Type B pancreatic cell (in vitro differentiated cells): ENCODE measurements around the gene SYT8. TPM values are rescaled to one million over a fixed set of nuclear protein-coding genes. Genes with fewer than 3 reads are reported as not detected.

ENCODE experiments used
- DNase-seq: peaks from one replicate; pipeline ENCODE4 v3.0.0; 2021; ENCODE audit warnings: mixed read lengths; ENCODE audit not compliant: unreplicated experiment; ENCODE audit errors: extremely low spot score
- H3K27ac Mint-ChIP-seq: 2 replicates; pipeline ENCODE4 v1.8.0; 2021; ENCODE audit warnings: mild to moderate bottlenecking, mixed read lengths
- H3K27me3 Mint-ChIP-seq: 2 replicates; pipeline ENCODE4 v1.8.0; 2021; ENCODE audit warnings: mixed read lengths
- H3K36me3 Mint-ChIP-seq: 2 replicates; pipeline ENCODE4 v1.8.0; 2021; ENCODE audit warnings: mixed read lengths
- H3K4me1 Mint-ChIP-seq: one replicate; pipeline ENCODE4 v1.8.0; 2021; ENCODE audit warnings: mixed read lengths; ENCODE audit not compliant: unreplicated experiment
- H3K4me3 Mint-ChIP-seq: 2 replicates; pipeline ENCODE4 v1.8.0; 2021; ENCODE audit warnings: mild to moderate bottlenecking, mixed read lengths
- H3K9me3 Mint-ChIP-seq: 2 replicates; pipeline ENCODE4 v1.8.0; 2021; ENCODE audit warnings: mixed read lengths
- CTCF ChIP-seq: fragments of 200-600 bp; sonication (generic); conservative IDR thresholded peaks from 2 replicates; pipeline ENCODE4 v1.5.0; 2021; ENCODE audit warnings: antibody characterized with exemption, mild to moderate bottlenecking
- total RNA-seq: library from RNA; stranded (reverse); gene quantifications from 2 replicates; pipeline ENCODE4 v1.2.1, GENCODE V29; 2021; ENCODE audit warnings: low replicate concordance

SYT8 gene
- total RNA-seq, 1 donor from 2014 or later, result 4.5 TPM

GRCh38 chr11:1844221-1845094, 9.7 kb downstream of the SYT8 start:
- Mint-ChIP-seq H3K4me3 (peak overlapping the region; percentile 24), H3K27ac (peak overlapping the region; percentile 19), H3K9me3 (no peaks in the 10 kb centered on the region), H3K4me1 (peaks cover 18% of the 10 kb centered on the region), H3K36me3 (no peaks in the 10 kb centered on the region), H3K27me3 (peaks cover 9% of the 10 kb centered on the region)
- TF ChIP-seq CTCF, result no peak
- no peak for DNase-seq

- no peaks in the 10 kb centered on the region for H3K9me3 Mint-ChIP-seq
- DNase-seq, result no peak
- TF ChIP-seq CTCF, result no peak
- H3K4me1 Mint-ChIP-seq, result peaks cover 18% of the 10 kb centered on the region
- peak overlapping the region; percentile 19 for H3K27ac Mint-ChIP-seq
- no peaks in the 10 kb centered on the region for H3K36me3 Mint-ChIP-seq
- peak overlapping the region; percentile 10 for H3K4me3 Mint-ChIP-seq
- peaks cover 9% of the 10 kb centered on the region for H3K27me3 Mint-ChIP-seq
Measured at GRCh38 chr11:1845095-1845429, 10.3 kb downstream of the SYT8 start.

GRCh38 chr11:1845561-1846452, 11.0 kb downstream of the SYT8 start:
- no peaks in the 10 kb centered on the region for H3K36me3 Mint-ChIP-seq
- no peaks in the 10 kb centered on the region for H3K9me3 Mint-ChIP-seq
- H3K27ac Mint-ChIP-seq, result peak overlapping the region; percentile 19
- peaks cover 18% of the 10 kb centered on the region for H3K4me1 Mint-ChIP-seq
- no peak for TF ChIP-seq CTCF
- H3K27me3 Mint-ChIP-seq, result peaks cover 9% of the 10 kb centered on the region
- no peak overlapping the region for H3K4me3 Mint-ChIP-seq
- no peak for DNase-seq

GRCh38 chr11:1846453-1846932, 11.7 kb downstream of the SYT8 start:
- Mint-ChIP-seq H3K4me3 (no peak overlapping the region), H3K27ac (peak overlapping the region; percentile 23)
- no peak for TF ChIP-seq CTCF

GRCh38 chr11:1847006-1847735, 12.4 kb downstream of the SYT8 start:
- DNase-seq, result no peak
- no peaks in the 10 kb centered on the region for H3K9me3 Mint-ChIP-seq
- H3K4me3 Mint-ChIP-seq, result no peak overlapping the region
- peaks cover 9% of the 10 kb centered on the region for H3K27me3 Mint-ChIP-seq
- H3K27ac Mint-ChIP-seq, result no peak overlapping the region
- H3K4me1 Mint-ChIP-seq, result peaks cover 18% of the 10 kb centered on the region
- TF ChIP-seq CTCF, result no peak
- no peaks in the 10 kb centered on the region for H3K36me3 Mint-ChIP-seq

More at GRCh38 chr11:1846453-1846932, 11.7 kb downstream of the SYT8 start:
- no peaks in the 10 kb centered on the region for H3K9me3 Mint-ChIP-seq
- no peaks in the 10 kb centered on the region for H3K36me3 Mint-ChIP-seq
- H3K27me3 Mint-ChIP-seq, result peaks cover 9% of the 10 kb centered on the region
- H3K4me1 Mint-ChIP-seq, result peaks cover 18% of the 10 kb centered on the region
- no peak for DNase-seq
